Measurements from ENCODE around the gene CLRN3. TPM values are rescaled to one million over a fixed set of nuclear protein-coding genes. Genes with fewer than 3 reads are reported as not detected.

The CLRN3 gene
- polyA plus RNA-seq, 2 of the 4 experiments (the other 2 are of a cell fraction) = 0.08 TPM; not detected in 1

DNA sequence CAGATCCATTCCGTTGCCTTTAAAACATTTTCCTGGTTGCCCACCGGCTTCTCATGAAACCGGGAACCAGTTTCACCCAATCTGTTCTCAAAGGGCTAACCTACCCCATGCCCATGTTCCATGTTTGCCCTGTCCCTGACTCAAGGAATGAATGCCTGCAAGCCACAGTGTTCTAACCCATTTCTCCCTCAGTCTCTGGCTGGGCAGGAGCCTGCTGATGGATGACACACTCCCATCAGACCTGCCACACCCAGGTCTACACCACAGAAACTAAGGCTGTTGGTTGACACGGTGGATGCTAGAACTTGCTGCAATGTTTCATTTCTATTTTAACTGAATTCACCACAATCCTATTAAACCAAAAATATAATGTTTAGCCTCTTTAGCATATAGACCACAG, 15.6 kb downstream of the CLRN3 start:
- CTCF ChIA-PET = interaction anchor here (1.0 kb wide), 1 partner anchor 133 kb away, joined by 3 read pairs; no protein-coding TSS in a partner anchor
- 41% methylated on average over 4 of the region's 4 CpGs for WGBS (ENCODE audit: missing lambda C conversion rate)
- FAIRE-seq = no peak

DNA sequence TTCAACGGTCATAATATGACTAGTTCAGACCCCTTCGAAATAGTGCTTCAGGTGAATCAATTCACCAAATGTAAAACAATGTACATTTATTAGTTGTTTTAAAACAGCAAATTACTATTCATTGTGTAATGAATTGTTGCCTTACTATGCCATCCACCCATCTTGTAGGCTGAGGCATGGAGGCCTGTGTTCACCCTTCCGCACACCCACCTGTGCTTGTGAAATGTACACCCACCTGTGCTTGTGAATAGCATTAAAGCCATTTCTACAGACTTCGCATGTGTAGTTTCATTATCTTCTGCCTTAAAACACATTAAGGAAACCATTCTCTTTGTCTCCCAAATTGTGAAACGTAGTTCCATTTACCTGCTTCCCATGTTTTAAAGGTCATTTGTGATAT, 16.8 kb downstream of the CLRN3 start:
- H3K27ac ChIP-seq = no peak overlapping the region
- ATAC-seq (no peak), FAIRE-seq (no peak), DNase-seq (ENCODE audit: low read depth in 1 of 2, low spot score in 1 of 2) (no peak)
- no peak overlapping the region for H3K4me3 ChIP-seq
- H3K9me3 ChIP-seq = no peaks in the 10 kb centered on the region
- TF ChIP-seq, protein P1, sequence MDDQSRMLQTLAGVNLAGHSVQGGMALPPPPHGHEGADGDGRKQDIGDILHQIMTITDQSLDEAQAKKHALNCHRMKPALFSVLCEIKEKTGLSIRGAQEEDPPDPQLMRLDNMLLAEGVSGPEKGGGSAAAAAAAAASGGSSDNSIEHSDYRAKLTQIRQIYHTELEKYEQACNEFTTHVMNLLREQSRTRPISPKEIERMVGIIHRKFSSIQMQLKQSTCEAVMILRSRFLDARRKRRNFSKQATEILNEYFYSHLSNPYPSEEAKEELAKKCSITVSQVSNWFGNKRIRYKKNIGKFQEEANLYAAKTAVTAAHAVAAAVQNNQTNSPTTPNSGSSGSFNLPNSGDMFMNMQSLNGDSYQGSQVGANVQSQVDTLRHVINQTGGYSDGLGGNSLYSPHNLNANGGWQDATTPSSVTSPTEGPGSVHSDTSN (IDR thresholded peaks at IDR 0.05) = no peak
- TF ChIP-seq TFCP2L1 (CRISPR knock-in tag; IDR thresholded peaks at IDR 0.05) (no peak), KDM5A (IDR thresholded peaks at IDR 0.05) (no peak), CHD2 (IDR thresholded peaks at IDR 0.05; ENCODE audit: low read length, partially characterized antibody) (no peak), POLR2AphosphoS2 (conservative IDR thresholded peaks at IDR 0.05; ENCODE audit: low read length) (no peak), KDM1A (IDR thresholded peaks at IDR 0.05; ENCODE audit: low read depth) (no peak), CBX2 (IDR thresholded peaks at IDR 0.05; ENCODE audit: borderline replicate concordance, low read depth) (no peak), CHD4 (IDR thresholded peaks at IDR 0.05; ENCODE audit: borderline replicate concordance) (no peak), PHF8 (IDR thresholded peaks at IDR 0.05; ENCODE audit: borderline replicate concordance, low read depth) (no peak), RARB (CRISPR knock-in tag; IDR thresholded peaks at IDR 0.05) (no peak), ZSCAN20 (CRISPR knock-in tag; IDR thresholded peaks at IDR 0.05) (no peak), HOXB13 (CRISPR knock-in tag; IDR thresholded peaks at IDR 0.05; ENCODE audit: low read depth) (no peak)
- TF ChIP-seq, protein P2, sequence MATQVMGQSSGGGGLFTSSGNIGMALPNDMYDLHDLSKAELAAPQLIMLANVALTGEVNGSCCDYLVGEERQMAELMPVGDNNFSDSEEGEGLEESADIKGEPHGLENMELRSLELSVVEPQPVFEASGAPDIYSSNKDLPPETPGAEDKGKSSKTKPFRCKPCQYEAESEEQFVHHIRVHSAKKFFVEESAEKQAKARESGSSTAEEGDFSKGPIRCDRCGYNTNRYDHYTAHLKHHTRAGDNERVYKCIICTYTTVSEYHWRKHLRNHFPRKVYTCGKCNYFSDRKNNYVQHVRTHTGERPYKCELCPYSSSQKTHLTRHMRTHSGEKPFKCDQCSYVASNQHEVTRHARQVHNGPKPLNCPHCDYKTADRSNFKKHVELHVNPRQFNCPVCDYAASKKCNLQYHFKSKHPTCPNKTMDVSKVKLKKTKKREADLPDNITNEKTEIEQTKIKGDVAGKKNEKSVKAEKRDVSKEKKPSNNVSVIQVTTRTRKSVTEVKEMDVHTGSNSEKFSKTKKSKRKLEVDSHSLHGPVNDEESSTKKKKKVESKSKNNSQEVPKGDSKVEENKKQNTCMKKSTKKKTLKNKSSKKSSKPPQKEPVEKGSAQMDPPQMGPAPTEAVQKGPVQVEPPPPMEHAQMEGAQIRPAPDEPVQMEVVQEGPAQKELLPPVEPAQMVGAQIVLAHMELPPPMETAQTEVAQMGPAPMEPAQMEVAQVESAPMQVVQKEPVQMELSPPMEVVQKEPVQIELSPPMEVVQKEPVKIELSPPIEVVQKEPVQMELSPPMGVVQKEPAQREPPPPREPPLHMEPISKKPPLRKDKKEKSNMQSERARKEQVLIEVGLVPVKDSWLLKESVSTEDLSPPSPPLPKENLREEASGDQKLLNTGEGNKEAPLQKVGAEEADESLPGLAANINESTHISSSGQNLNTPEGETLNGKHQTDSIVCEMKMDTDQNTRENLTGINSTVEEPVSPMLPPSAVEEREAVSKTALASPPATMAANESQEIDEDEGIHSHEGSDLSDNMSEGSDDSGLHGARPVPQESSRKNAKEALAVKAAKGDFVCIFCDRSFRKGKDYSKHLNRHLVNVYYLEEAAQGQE (IDR thresholded peaks at IDR 0.05) = no peak
- ChIA-PET CTCF (interaction anchor here (0.9 to 1.7 kb wide), 3 partner anchors 22 to 136 kb away, joined by 3 to 5 read pairs (median 3); no protein-coding TSS in a partner anchor), POLR2A (no interaction called here)
- 46% methylated on average over 5 of the region's 5 CpGs for WGBS (ENCODE audit: missing lambda C conversion rate)
- H3K4me2 ChIP-seq = no peak overlapping the region
- H3K4me1 ChIP-seq = no peaks in the 10 kb centered on the region

More for the DNA sequence above, 15.6 kb downstream of the CLRN3 start:
- TF ChIP-seq ZFP36 (IDR thresholded peaks at IDR 0.05; ENCODE audit: borderline replicate concordance, partially characterized antibody) (no peak), POLR2AphosphoS2 (conservative IDR thresholded peaks at IDR 0.05; ENCODE audit: low read length) (no peak), EHF (CRISPR knock-in tag; IDR thresholded peaks at IDR 0.05) (no peak), ZC3H11A (IDR thresholded peaks at IDR 0.05) (no peak), MAFK (IDR thresholded peaks at IDR 0.05; ENCODE audit: partially characterized antibody) (no peak), TP53 (CRISPR knock-in tag; IDR thresholded peaks at IDR 0.05) (no peak), CHD4 (IDR thresholded peaks at IDR 0.05; ENCODE audit: borderline replicate concordance) (no peak), ZSCAN20 (CRISPR knock-in tag; IDR thresholded peaks at IDR 0.05) (no peak), EP300 (IDR thresholded peaks at IDR 0.05) (no peak), FOSB (CRISPR knock-in tag; IDR thresholded peaks at IDR 0.05) (no peak), BHLHE40 (IDR thresholded peaks at IDR 0.05; ENCODE audit: low read depth, low read length) (no peak), KDM1A (IDR thresholded peaks at IDR 0.05; ENCODE audit: low read depth) (no peak), HEYL (CRISPR knock-in tag; IDR thresholded peaks at IDR 0.05) (no peak)
- TF ChIP-seq, protein P3, sequence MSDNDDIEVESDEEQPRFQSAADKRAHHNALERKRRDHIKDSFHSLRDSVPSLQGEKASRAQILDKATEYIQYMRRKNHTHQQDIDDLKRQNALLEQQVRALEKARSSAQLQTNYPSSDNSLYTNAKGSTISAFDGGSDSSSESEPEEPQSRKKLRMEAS (IDR thresholded peaks at IDR 0.05) = no peak
- TF ChIP-seq, protein P4, sequence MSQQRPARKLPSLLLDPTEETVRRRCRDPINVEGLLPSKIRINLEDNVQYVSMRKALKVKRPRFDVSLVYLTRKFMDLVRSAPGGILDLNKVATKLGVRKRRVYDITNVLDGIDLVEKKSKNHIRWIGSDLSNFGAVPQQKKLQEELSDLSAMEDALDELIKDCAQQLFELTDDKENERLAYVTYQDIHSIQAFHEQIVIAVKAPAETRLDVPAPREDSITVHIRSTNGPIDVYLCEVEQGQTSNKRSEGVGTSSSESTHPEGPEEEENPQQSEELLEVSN (IDR thresholded peaks at IDR 0.05; ENCODE audit: borderline replicate concordance, low read depth) = no peak
- TF ChIP-seq, protein P2 (IDR thresholded peaks at IDR 0.05) = no peak
- ATAC-seq (no peak), DNase-seq (ENCODE audit: low read depth in 1 of 2, low spot score in 1 of 2) (no peak)
- no peak overlapping the region for H3K27ac ChIP-seq
- no peaks in the 10 kb centered on the region for H3K4me1 ChIP-seq
- POLR2A ChIA-PET = no interaction called here
- no peak overlapping the region for H3K4me3 ChIP-seq
- no peaks in the 10 kb centered on the region for H3K9me3 ChIP-seq
- H3K4me2 ChIP-seq = no peak overlapping the region

Data from A549 (cell line).